H1 (cell line): ENCODE results near the gene PDCD6IP. TPM values are rescaled to one million over a fixed set of nuclear protein-coding genes. Genes with fewer than 3 reads are reported as not detected.

ENCODE experiments used
- CTCF ChIA-PET: fragments of 300-600 bp; sonication (Branson Sonifier 250); formaldehyde crosslinking; loops from one replicate; lab custom pipeline; 2021; ENCODE audit not compliant: partially characterized antibody; lab: Charles Lee
- POLR2A ChIA-PET: fragments of 300-600 bp; sonication (Branson Sonifier 250); formaldehyde crosslinking; loops from one replicate; lab custom pipeline; 2021; ENCODE audit warnings: inconsistent platforms; ENCODE audit not compliant: partially characterized antibody; lab: Charles Lee
- DNase-seq, 2 experiments: peaks; one replicate each; pipeline versions ENCODE4 v3.0.0 to v3.0.0-alpha.2; 2010 to 2022; ENCODE audit warnings: low spot score in 2 of 2, low read depth in 1 of 2, mixed read lengths in 1 of 2
- FAIRE-seq: peaks from 2 replicates; lab custom pipeline; 2011; peaks lifted over from hg19 to GRCh38; lab: Jason Lieb, UNC
- H2AFZ ChIP-seq: 2 replicates; pipeline ENCODE4 v1.8.1; 2012; ENCODE audit warnings: low read length, inconsistent platforms
- H2AK5ac ChIP-seq: 2 replicates; pipeline ENCODE4 v1.6.1; 2013; ENCODE audit warnings: low read depth, low read length
- H2BK120ac ChIP-seq: replicated peaks from 2 replicates; pipeline ENCODE3; 2013; ENCODE audit warnings: low read depth, low read length, inconsistent platforms
- H2BK12ac ChIP-seq: 2 replicates; pipeline ENCODE4 v1.6.1; 2013; ENCODE audit warnings: low read depth, low read length
- H2BK15ac ChIP-seq: 2 replicates; pipeline ENCODE4 v1.6.1; 2013; ENCODE audit warnings: low read length
- H2BK20ac ChIP-seq: 2 replicates; pipeline ENCODE4 v1.6.1; 2013; ENCODE audit warnings: low read length
- H2BK5ac ChIP-seq: 2 replicates; pipeline ENCODE4 v1.6.1; 2013; ENCODE audit warnings: low read depth, low read length
- H3K14ac ChIP-seq: 2 replicates; pipeline ENCODE4 v1.6.1; 2013; ENCODE audit warnings: inconsistent platforms; ENCODE audit not compliant: insufficient read length
- H3K18ac ChIP-seq: 2 replicates; pipeline ENCODE4 v1.6.1; 2013; ENCODE audit warnings: low read length; ENCODE audit errors: extremely low read depth
- H3K23ac ChIP-seq: 2 replicates; pipeline ENCODE4 v1.6.1; 2013; ENCODE audit warnings: inconsistent platforms; ENCODE audit not compliant: insufficient read length
- H3K23me2 ChIP-seq: 2 replicates; pipeline ENCODE4 v1.6.1; 2013; ENCODE audit warnings: low read depth, low read length
- H3K27ac ChIP-seq: 2 replicates; pipeline ENCODE4 v1.6.1; 2011; ENCODE audit warnings: low read depth, low read length, inconsistent platforms
- H3K27me3 ChIP-seq, 4 experiments: replicated peaks in 1 of 4; 1 replicate in 1 of 4; 2 replicates in 3 of 4; pipeline versions ENCODE4 v1.6.1 to v1.8.1; 2011 to 2013; ENCODE audit warnings: low read length in 3 of 4, mild to moderate bottlenecking in 3 of 4, inconsistent platforms in 2 of 4, mixed read lengths in 2 of 4, moderate library complexity in 1 of 4; ENCODE audit not compliant: control insufficient read depth in 3 of 4, insufficient read depth in 3 of 4; ENCODE audit errors: extremely low read depth in 1 of 4
- H3K36me3 ChIP-seq, 4 experiments: 2 replicates each; pipeline versions ENCODE4 v1.6.1 to v1.8.1; 2011 to 2013; ENCODE audit warnings: mild to moderate bottlenecking in 4 of 4, low read length in 3 of 4, moderate library complexity in 2 of 4, control low read depth in 1 of 4, inconsistent platforms in 1 of 4; ENCODE audit not compliant: insufficient read depth in 4 of 4, control insufficient read depth in 2 of 4
- H3K4ac ChIP-seq: replicated peaks from 2 replicates; pipeline ENCODE3; 2013; ENCODE audit warnings: low read length, low read depth, mixed read lengths, inconsistent platforms; ENCODE audit not compliant: insufficient read length
- H3K4me1 ChIP-seq, 4 experiments: replicated peaks in 1 of 4; 1 replicate in 1 of 4; 2 replicates in 3 of 4; pipeline versions ENCODE4 v1.6.1 to v1.8.1; 2011 to 2013; ENCODE audit warnings: low read length in 3 of 4, inconsistent platforms in 2 of 4, mixed read lengths in 1 of 4; ENCODE audit not compliant: insufficient read depth in 4 of 4, control insufficient read depth in 3 of 4
- H3K4me2 ChIP-seq, 2 experiments: 2 replicates each; pipeline versions ENCODE4 v1.6.1 to v1.8.1; 2011 to 2013; ENCODE audit warnings: low read depth in 2 of 2, low read length in 2 of 2, control low read depth in 1 of 2, inconsistent platforms in 1 of 2, mild to moderate bottlenecking in 1 of 2; ENCODE audit not compliant: insufficient read depth in 1 of 2
- H3K4me3 ChIP-seq, 4 experiments: fragments of 200-600, 300-600 bp in 1 of 4; sonication (generic), shearing (Covaris generic), sonication (Bioruptor Twin) in 1 of 4; 2 replicates each; pipeline versions ENCODE4 v1.5.1 to v1.8.1; 2011 to 2016; ENCODE audit warnings: low read length in 4 of 4, low read depth in 3 of 4, control low read depth in 2 of 4, inconsistent platforms in 2 of 4, mild to moderate bottlenecking in 2 of 4, mixed read lengths in 1 of 4, moderate library complexity in 1 of 4; ENCODE audit not compliant: insufficient read depth in 2 of 4; ENCODE audit errors: extremely low read depth in 1 of 4
- H3K56ac ChIP-seq: replicated peaks from 2 replicates; pipeline ENCODE3; 2013; ENCODE audit warnings: low read depth, mild to moderate bottlenecking, mixed read lengths, low read length, inconsistent platforms; ENCODE audit not compliant: insufficient read length
- H3K79me1 ChIP-seq: 2 replicates; pipeline ENCODE4 v1.6.1; 2013; ENCODE audit warnings: low read depth, low read length, control low read depth
- H3K79me2 ChIP-seq, 2 experiments: 2 replicates each; pipeline versions ENCODE4 v1.6.1 to v1.8.1; 2012 to 2013; ENCODE audit warnings: low read length in 2 of 2, mild to moderate bottlenecking in 2 of 2, inconsistent platforms in 1 of 2; ENCODE audit not compliant: insufficient read depth in 2 of 2, control insufficient read depth in 1 of 2
- H3K9ac ChIP-seq, 4 experiments: replicated peaks in 1 of 4; 1 replicate in 1 of 4; 2 replicates in 3 of 4; pipeline versions ENCODE4 v1.6.1 to v1.8.1; 2011 to 2013; ENCODE audit warnings: low read depth in 3 of 4, low read length in 3 of 4, control low read depth in 2 of 4, mild to moderate bottlenecking in 2 of 4, moderate library complexity in 2 of 4, inconsistent platforms in 1 of 4; ENCODE audit errors: extremely low read depth in 1 of 4
- H3K9me3 ChIP-seq, 2 experiments: 2 replicates each; pipeline versions ENCODE4 v1.6.1 to v1.8.1; 2012 to 2013; ENCODE audit warnings: mild to moderate bottlenecking in 2 of 2, moderate library complexity in 2 of 2, control low read depth in 1 of 2, inconsistent platforms in 1 of 2, low read depth in 1 of 2, low read length in 1 of 2, mixed read lengths in 1 of 2; ENCODE audit not compliant: insufficient read depth in 2 of 2
- H4K20me1 ChIP-seq, 2 experiments: replicated peaks in 1 of 2; 2 replicates each; pipeline versions ENCODE3 to v1.8.1; 2011 to 2013; ENCODE audit warnings: inconsistent platforms in 2 of 2, low read length in 2 of 2, mild to moderate bottlenecking in 1 of 2; ENCODE audit not compliant: insufficient read depth in 2 of 2, control insufficient read depth in 1 of 2
- H4K5ac ChIP-seq: 2 replicates; pipeline ENCODE4 v1.6.1; 2013; ENCODE audit warnings: low read length, low read depth, mixed read lengths, inconsistent platforms; ENCODE audit not compliant: insufficient read length
- H4K8ac ChIP-seq: 2 replicates; pipeline ENCODE4 v1.8.0; 2013; ENCODE audit warnings: mild to moderate bottlenecking, moderate library complexity, low read length, inconsistent platforms; ENCODE audit not compliant: insufficient read depth; ENCODE audit errors: extremely low read depth
- H4K91ac ChIP-seq: replicated peaks from 2 replicates; pipeline ENCODE3; 2013; ENCODE audit warnings: low read length, mixed read lengths, inconsistent platforms; ENCODE audit not compliant: insufficient read length
- ASH2L ChIP-seq: fragments of 200-600, 300-600 bp; sonication (generic); IDR thresholded peaks from one replicate; pipeline ENCODE4 v1.7.1; 2017; ENCODE audit warnings: low read length
- POLR2AphosphoS5 ChIP-seq: IDR thresholded peaks from 2 replicates; pipeline ENCODE4 v1.6.1; 2011; ENCODE audit warnings: low read depth, low read length
- RXRA ChIP-seq: IDR thresholded peaks from 2 replicates; pipeline ENCODE4 v1.6.1; 2011; ENCODE audit warnings: low read depth, mild to moderate bottlenecking, low read length, moderate library complexity; ENCODE audit not compliant: insufficient read depth
- WGBS, 2 experiments: shearing (Covaris generic) in 1 of 2; methylation state at CpG; one replicate each; pipeline versions ENCODE4 v1.1.6 to v1.1.7; 2013 to 2015; ENCODE audit warnings: low lambda C conversion rate in 2 of 2, mixed read lengths in 2 of 2, inconsistent platforms in 1 of 2, low coverage in 1 of 2, missing lambda C conversion rate in 1 of 2; ENCODE audit not compliant: insufficient replicate concordance in 2 of 2, insufficient coverage in 1 of 2, insufficient read length in 1 of 2; ENCODE audit errors: extremely low coverage in 1 of 2, missing lambda C conversion rate in 1 of 2; 5-methylcytosine and 5-hydroxymethylcytosine counted together
- polyA plus RNA-seq, 7 experiments: library from polyadenylated mRNA; depleted of rRNA in 3 of 7; stranded (reverse) in 5 of 7; unstranded in 2 of 7; fragments of >200 nt in 5 of 7; fragments of 200-250 nt in 2 of 7; gene quantifications; 1 replicate in 5 of 7; 2 replicates in 1 of 7; 4 replicates in 1 of 7; pipeline versions ENCODE4 v1.2.1 to v1.2.3, GENCODE V29; 2011 to 2013; ENCODE audit warnings: missing spikeins in 2 of 7, mixed read lengths in 2 of 7
- total RNA-seq: library from RNA; stranded (reverse); fragmentation: NEBNext Ultra II Directional; extraction: Animal tissue kit (Norgen Biotek cat#: 25700); gene quantifications from 2 replicates; pipeline ENCODE4 v1.2.1, GENCODE V29; 2021

The PDCD6IP gene
- total and polyA plus RNA-seq, 2 of the 8 experiments (the other 6 are each of a cell fraction or from before 2014, with no cell fraction given) = 61.7 to 155 TPM

DNA sequence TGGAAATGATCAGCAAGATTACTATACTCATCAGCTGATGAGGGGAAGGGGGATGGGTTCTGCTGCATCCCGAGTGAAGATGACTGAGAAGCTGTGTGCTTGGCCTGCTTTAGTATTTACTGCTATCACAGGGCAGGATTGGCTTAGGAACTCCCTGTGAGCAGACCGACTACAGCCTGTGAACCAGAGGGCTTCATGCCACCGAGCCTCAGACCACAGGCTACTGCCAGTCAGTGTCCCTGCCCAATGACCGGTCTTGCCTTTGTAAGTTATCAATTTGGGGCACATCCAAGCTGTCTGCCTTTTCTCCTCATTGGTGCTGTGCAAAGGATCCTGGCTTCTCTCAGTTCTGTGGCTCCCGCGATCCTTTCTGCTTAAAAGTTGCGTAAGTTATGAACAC, 71.5 kb downstream of the PDCD6IP start:
- no peaks in the 10 kb centered on the region for H3K4me1 ChIP-seq
- H2BK20ac ChIP-seq = no peak overlapping the region
- H2BK15ac ChIP-seq = no peak overlapping the region
- H3K9ac ChIP-seq = no peak overlapping the region
- no peaks in the 10 kb centered on the region for H3K79me1 ChIP-seq
- no peak overlapping the region for H3K23ac ChIP-seq
- WGBS, 2 experiments = 91% methylated on average over 7 of the region's 7 CpGs; no CpG with 5 or more reads in 1 of the 2 experiments
- H3K36me3 ChIP-seq = peaks cover 0 to 11% (median 5%) of the 10 kb centered on the region in 4 experiments; a peak in 4 of 8 replicates
- no peak for FAIRE-seq
- H4K91ac ChIP-seq = no peak overlapping the region
- no peaks in the 10 kb centered on the region for H3K27me3 ChIP-seq
- H3K4me2 ChIP-seq = no peak overlapping the region
- H4K5ac ChIP-seq = no peak overlapping the region
- H2BK12ac ChIP-seq = no peak overlapping the region
- TF ChIP-seq ASH2L (no peak), RXRA (no peak), POLR2AphosphoS5 (peak; percentile 48; the same call in 1 of the 2 replicates)
- H2AFZ ChIP-seq = no peak overlapping the region
- no peak overlapping the region for H3K4me3 ChIP-seq
- DNase-seq = no peak
- no peak overlapping the region for H3K27ac ChIP-seq
- no peak overlapping the region for H3K14ac ChIP-seq
- H4K8ac ChIP-seq = no peak overlapping the region
- no peak overlapping the region for H3K56ac ChIP-seq
- no peaks in the 10 kb centered on the region for H3K23me2 ChIP-seq
- H2AK5ac ChIP-seq = no peak overlapping the region
- CTCF ChIA-PET = interaction anchor here (1.3 to 1.6 kb wide), 2 partner anchors 8 to 13 kb away, joined by 3 to 12 read pairs; no protein-coding TSS in a partner anchor
- no peak overlapping the region for H2BK120ac ChIP-seq
- POLR2A ChIA-PET = no interaction called here
- H3K18ac ChIP-seq = no peak overlapping the region
- no peaks in the 10 kb centered on the region for H3K9me3 ChIP-seq
- H4K20me1 ChIP-seq = peaks cover 0 to 2% of the 10 kb centered on the region in 2 experiments
- H3K79me2 ChIP-seq = no peaks in the 10 kb centered on the region
- no peak overlapping the region for H3K4ac ChIP-seq
- H2BK5ac ChIP-seq = no peak overlapping the region
